Measurements from ENCODE around the gene HOXD10.

The HOXD10 gene

GRCh38 chr2:176131848-176132158, 15.2 kb downstream of the HOXD10 start:
- TF ChIP-seq, protein P1, sequence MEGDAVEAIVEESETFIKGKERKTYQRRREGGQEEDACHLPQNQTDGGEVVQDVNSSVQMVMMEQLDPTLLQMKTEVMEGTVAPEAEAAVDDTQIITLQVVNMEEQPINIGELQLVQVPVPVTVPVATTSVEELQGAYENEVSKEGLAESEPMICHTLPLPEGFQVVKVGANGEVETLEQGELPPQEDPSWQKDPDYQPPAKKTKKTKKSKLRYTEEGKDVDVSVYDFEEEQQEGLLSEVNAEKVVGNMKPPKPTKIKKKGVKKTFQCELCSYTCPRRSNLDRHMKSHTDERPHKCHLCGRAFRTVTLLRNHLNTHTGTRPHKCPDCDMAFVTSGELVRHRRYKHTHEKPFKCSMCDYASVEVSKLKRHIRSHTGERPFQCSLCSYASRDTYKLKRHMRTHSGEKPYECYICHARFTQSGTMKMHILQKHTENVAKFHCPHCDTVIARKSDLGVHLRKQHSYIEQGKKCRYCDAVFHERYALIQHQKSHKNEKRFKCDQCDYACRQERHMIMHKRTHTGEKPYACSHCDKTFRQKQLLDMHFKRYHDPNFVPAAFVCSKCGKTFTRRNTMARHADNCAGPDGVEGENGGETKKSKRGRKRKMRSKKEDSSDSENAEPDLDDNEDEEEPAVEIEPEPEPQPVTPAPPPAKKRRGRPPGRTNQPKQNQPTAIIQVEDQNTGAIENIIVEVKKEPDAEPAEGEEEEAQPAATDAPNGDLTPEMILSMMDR (IDR thresholded peaks at IDR 0.05; ENCODE audit: control insufficient read depth, insufficient read depth, low read depth, low read length, missing control alignments), result no peak

GRCh38 chr2:176132205-176133171, 15.9 kb downstream of the HOXD10 start:
- H3K4me3 ChIP-seq (ENCODE audit: control insufficient read depth, low read depth, low read length), result no peak overlapping the region
- TF ChIP-seq, protein P1 (IDR thresholded peaks at IDR 0.05; ENCODE audit: control insufficient read depth, insufficient read depth, low read depth, low read length, missing control alignments), result no peak
- DNase-seq (ENCODE audit: low read depth), result no peak

More at GRCh38 chr2:176131848-176132158, 15.2 kb downstream of the HOXD10 start:
- H3K4me3 ChIP-seq (ENCODE audit: control insufficient read depth, low read depth, low read length), result no peak overlapping the region
- DNase-seq (ENCODE audit: low read depth), result no peak

DNA sequence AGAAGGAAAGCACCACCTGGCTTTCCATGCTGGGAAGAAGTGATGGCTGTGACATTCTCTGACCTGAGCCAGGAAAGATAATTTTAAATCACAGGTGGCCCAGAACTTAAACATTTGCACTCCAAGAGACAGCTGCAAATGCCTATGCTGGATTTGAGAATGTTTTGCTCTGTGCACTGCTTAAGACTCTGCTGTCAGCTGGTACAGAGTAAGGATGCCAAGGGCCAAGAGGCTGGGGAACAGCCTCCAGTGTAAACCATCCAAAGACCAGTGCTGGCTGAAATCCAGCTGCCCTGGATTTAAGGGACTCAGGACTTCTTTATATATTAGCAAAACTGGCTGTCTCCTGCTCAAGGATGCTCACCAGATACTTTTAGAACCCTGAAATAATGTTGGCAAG, 16.8 kb downstream of the HOXD10 start:
- no peak overlapping the region for H3K4me3 ChIP-seq (ENCODE audit: control insufficient read depth, low read depth, low read length)
- TF ChIP-seq, protein P1 (IDR thresholded peaks at IDR 0.05; ENCODE audit: control insufficient read depth, insufficient read depth, low read depth, low read length, missing control alignments), result no peak
- no peak for DNase-seq (ENCODE audit: low read depth)

DNA sequence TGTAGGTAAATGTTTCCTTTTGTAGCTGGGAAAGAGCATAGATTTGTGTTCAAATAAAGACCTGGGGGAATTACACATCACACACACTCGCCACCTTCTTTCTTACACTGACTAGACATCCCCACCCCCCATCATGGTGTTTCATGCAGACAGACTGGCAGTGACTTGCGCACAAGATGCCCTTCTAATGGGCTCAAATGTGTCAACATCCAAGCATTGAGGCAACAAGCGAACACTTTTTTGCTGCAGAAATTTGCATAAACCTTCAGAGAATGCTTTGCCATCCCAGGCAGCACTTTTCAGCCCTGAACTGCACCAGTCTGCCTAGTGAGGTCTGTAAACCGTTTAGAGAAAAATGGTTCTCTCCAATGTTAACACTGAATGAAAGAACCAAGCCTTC, 17.5 kb downstream of the HOXD10 start:
- H3K4me3 ChIP-seq (ENCODE audit: control insufficient read depth, low read depth, low read length), result no peak overlapping the region
- TF ChIP-seq, protein P1 (IDR thresholded peaks at IDR 0.05; ENCODE audit: control insufficient read depth, insufficient read depth, low read depth, low read length, missing control alignments), result no peak
- DNase-seq (ENCODE audit: low read depth), result no peak

DNA sequence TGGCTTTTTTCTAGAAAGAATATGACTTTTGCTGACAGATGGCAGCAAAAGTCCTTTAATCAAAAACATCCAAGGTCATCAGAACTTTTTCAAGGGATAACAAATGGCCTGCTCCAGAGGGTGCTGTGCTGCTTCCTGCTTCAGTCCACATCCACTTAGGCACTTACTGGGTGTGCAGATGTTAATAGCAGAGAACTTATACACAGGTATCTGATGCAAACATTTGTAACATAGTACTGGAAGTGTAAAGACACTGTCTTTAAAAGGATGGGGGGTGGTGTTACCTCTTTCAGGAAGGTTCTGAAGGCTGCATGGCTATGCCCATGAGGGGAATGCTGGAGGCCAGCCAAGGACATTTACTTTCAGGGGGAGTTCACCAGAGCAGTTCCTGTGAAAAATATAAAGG, 18.5 kb downstream of the HOXD10 start:
- no peak for DNase-seq (ENCODE audit: low read depth)
- TF ChIP-seq, protein P1 (IDR thresholded peaks at IDR 0.05; ENCODE audit: control insufficient read depth, insufficient read depth, low read depth, low read length, missing control alignments), result no peak

GRCh38 chr2:176136374-176137251, 20.0 kb downstream of the HOXD10 start:
- TF ChIP-seq, protein P1 (IDR thresholded peaks at IDR 0.05; ENCODE audit: control insufficient read depth, insufficient read depth, low read depth, low read length, missing control alignments), result peak; percentile 10
- peak overlapping the region; percentile 69 for H3K4me3 ChIP-seq (ENCODE audit: control insufficient read depth, low read depth, low read length)
- no peak for DNase-seq (ENCODE audit: low read depth)

More for the DNA sequence above, 18.5 kb downstream of the HOXD10 start:
- no peak overlapping the region for H3K4me3 ChIP-seq (ENCODE audit: control insufficient read depth, low read depth, low read length)
